Liver (tissue), 9 donors: ENCODE results near the gene SORL1. TPM values are rescaled to one million over a fixed set of nuclear protein-coding genes. Genes with fewer than 3 reads are reported as not detected.

ENCODE experiments used
- DNase-seq: peaks from one replicate; pipeline ENCODE4 v3.0.0-alpha.2; 2017; ENCODE audit warnings: low spot score
- H3K27ac ChIP-seq, 2 donors: one replicate each; pipeline ENCODE4 v1.7.0; 2013; ENCODE audit warnings: inconsistent platforms in 2 of 2, low read length in 2 of 2, control low read depth in 1 of 2, low read depth in 1 of 2, mild to moderate bottlenecking in 1 of 2
- H3K27me3 ChIP-seq, 4 donors: one replicate each; pipeline versions ENCODE4 v1.6.1 to v1.7.0; 2013; ENCODE audit warnings: low read length in 3 of 4, inconsistent platforms in 1 of 4, mild to moderate bottlenecking in 1 of 4, moderate library complexity in 1 of 4; ENCODE audit not compliant: control insufficient read depth in 4 of 4, insufficient read depth in 4 of 4
- H3K36me3 ChIP-seq, 4 donors: one replicate each; pipeline versions ENCODE4 v1.6.1 to v1.7.0; 2013; ENCODE audit warnings: low read length in 3 of 4, mild to moderate bottlenecking in 3 of 4, low read depth in 1 of 4, moderate library complexity in 1 of 4; ENCODE audit not compliant: control insufficient read depth in 4 of 4, insufficient read depth in 3 of 4
- H3K4me1 ChIP-seq, 4 donors: one replicate each; pipeline versions ENCODE4 v1.6.1 to v1.7.0; 2013; ENCODE audit warnings: low read length in 3 of 4, mild to moderate bottlenecking in 3 of 4, moderate library complexity in 1 of 4; ENCODE audit not compliant: control insufficient read depth in 4 of 4, insufficient read depth in 4 of 4
- H3K4me3 ChIP-seq, 3 donors: one replicate each; pipeline versions ENCODE4 v1.6.1 to v1.7.0; 2013; ENCODE audit warnings: low read length in 3 of 3, control low read depth in 1 of 3, low read depth in 1 of 3, mild to moderate bottlenecking in 1 of 3
- H3K9ac ChIP-seq, 2 donors: one replicate each; pipeline ENCODE4 v1.7.0; 2013; ENCODE audit warnings: low read length in 2 of 2, mild to moderate bottlenecking in 2 of 2, moderate library complexity in 2 of 2, control low read depth in 1 of 2, low read depth in 1 of 2
- H3K9me3 ChIP-seq, 4 donors: one replicate each; pipeline versions ENCODE4 v1.6.1 to v1.7.0; 2013; ENCODE audit warnings: low read length in 3 of 4; ENCODE audit not compliant: control insufficient read depth in 4 of 4
- EGR1 ChIP-seq, 2 donors: IDR thresholded peaks; 2 replicates each; pipeline ENCODE4 v1.6.1; 2016 to 2018; ENCODE audit warnings: antibody characterized with exemption in 2 of 2, low read depth in 2 of 2
- FOXA1 ChIP-seq: IDR thresholded peaks from 2 replicates; pipeline ENCODE4 v1.6.1; 2016; ENCODE audit warnings: antibody characterized with exemption
- FOXA2 ChIP-seq: IDR thresholded peaks from 2 replicates; pipeline ENCODE4 v1.6.1; 2016; ENCODE audit warnings: antibody characterized with exemption
- GABPA ChIP-seq, 2 donors: IDR thresholded peaks in 1 of 2; conservative IDR thresholded peaks in 1 of 2; 2 replicates each; pipeline ENCODE4 v1.6.1; 2016; ENCODE audit warnings: antibody characterized with exemption in 2 of 2, mild to moderate bottlenecking in 1 of 2, moderate library complexity in 1 of 2
- HNF4A ChIP-seq, 2 donors: conservative IDR thresholded peaks; 2 replicates each; pipeline ENCODE4 v1.6.1; 2016; ENCODE audit warnings: antibody characterized with exemption in 2 of 2, mild to moderate bottlenecking in 2 of 2
- HNF4G ChIP-seq: IDR thresholded peaks from 2 replicates; pipeline ENCODE4 v1.6.1; 2016; ENCODE audit warnings: antibody characterized with exemption
- JUND ChIP-seq, 2 donors: IDR thresholded peaks; 2 replicates each; pipeline ENCODE4 v1.6.1; 2016; ENCODE audit warnings: antibody characterized with exemption in 2 of 2
- MAX ChIP-seq: IDR thresholded peaks from 2 replicates; pipeline ENCODE4 v1.6.1; 2016; ENCODE audit warnings: antibody characterized with exemption
- NR2F2 ChIP-seq: IDR thresholded peaks from 2 replicates; pipeline ENCODE4 v1.6.1; 2016; ENCODE audit warnings: antibody characterized with exemption
- RAD21 ChIP-seq, 2 donors: IDR thresholded peaks; 2 replicates each; pipeline ENCODE4 v1.6.1; 2016; ENCODE audit warnings: antibody characterized with exemption in 2 of 2, mild to moderate bottlenecking in 2 of 2
- RXRA ChIP-seq, 2 donors: IDR thresholded peaks; 2 replicates each; pipeline ENCODE4 v1.6.1; 2017 to 2018; ENCODE audit warnings: antibody characterized with exemption in 2 of 2, mild to moderate bottlenecking in 1 of 2
- SP1 ChIP-seq: IDR thresholded peaks from 2 replicates; pipeline ENCODE4 v1.6.1; 2018; ENCODE audit warnings: antibody characterized with exemption, mild to moderate bottlenecking
- TAF1 ChIP-seq: conservative IDR thresholded peaks from 2 replicates; pipeline ENCODE4 v1.6.1; 2016; ENCODE audit warnings: antibody characterized with exemption, mild to moderate bottlenecking
- YY1 ChIP-seq: IDR thresholded peaks from 2 replicates; pipeline ENCODE4 v1.6.1; 2016; ENCODE audit warnings: antibody characterized with exemption, mild to moderate bottlenecking
- WGBS: extraction: QIAGEN DNeasy Blood & Tissue Kit; methylation state at CpG from one replicate; pipeline ENCODE4 v1.1.7; 2013; 5-methylcytosine and 5-hydroxymethylcytosine counted together
- polyA plus RNA-seq, 2 donors: library from polyadenylated mRNA; stranded (reverse) in 1 of 2; unstranded in 1 of 2; fragments of 200-250 nt in 1 of 2; fragments of >200 nt in 1 of 2; fragmentation: Nextera tagmentation in 1 of 2; extraction: Ambion mirVana in 1 of 2; gene quantifications; one replicate each; pipeline versions ENCODE4 v1.2.1 to v1.2.3, GENCODE V29; 2013 to 2015
- total RNA-seq, 2 donors: library from RNA; depleted of rRNA; stranded (reverse); fragments of >200 nt; gene quantifications; one replicate each; pipeline ENCODE4 v1.2.3, GENCODE V29; 2014
- TF ChIP-seq, protein P1 (sequence below): IDR thresholded peaks from 2 replicates; pipeline ENCODE4 v1.6.1; 2016; ENCODE audit warnings: antibody characterized with exemption
- TF ChIP-seq, protein P2 (sequence below): IDR thresholded peaks from 2 replicates; pipeline ENCODE4 v1.6.1; 2016; ENCODE audit warnings: antibody characterized with exemption
- TF ChIP-seq, protein P3 (sequence below): fragments of 150-350 bp; IDR thresholded peaks from 2 replicates; pipeline ENCODE4 v1.5.1; 2017; ENCODE audit warnings: improper control_type of control experiment, low read depth, low read length; ENCODE audit not compliant: missing input control
- TF ChIP-seq, protein P4 (sequence below): IDR thresholded peaks from 2 replicates; pipeline ENCODE4 v1.6.1; 2016; ENCODE audit warnings: antibody characterized with exemption, mild to moderate bottlenecking
- donor health status: healthy.
- donor health status: healthy.
- donor health status: healthy.
- donor health status: healthy.
- donor health status: healthy.

SORL1 gene
- total and polyA plus RNA-seq, 4 donors = 14.6 to 124 (median 25.4) TPM

DNA sequence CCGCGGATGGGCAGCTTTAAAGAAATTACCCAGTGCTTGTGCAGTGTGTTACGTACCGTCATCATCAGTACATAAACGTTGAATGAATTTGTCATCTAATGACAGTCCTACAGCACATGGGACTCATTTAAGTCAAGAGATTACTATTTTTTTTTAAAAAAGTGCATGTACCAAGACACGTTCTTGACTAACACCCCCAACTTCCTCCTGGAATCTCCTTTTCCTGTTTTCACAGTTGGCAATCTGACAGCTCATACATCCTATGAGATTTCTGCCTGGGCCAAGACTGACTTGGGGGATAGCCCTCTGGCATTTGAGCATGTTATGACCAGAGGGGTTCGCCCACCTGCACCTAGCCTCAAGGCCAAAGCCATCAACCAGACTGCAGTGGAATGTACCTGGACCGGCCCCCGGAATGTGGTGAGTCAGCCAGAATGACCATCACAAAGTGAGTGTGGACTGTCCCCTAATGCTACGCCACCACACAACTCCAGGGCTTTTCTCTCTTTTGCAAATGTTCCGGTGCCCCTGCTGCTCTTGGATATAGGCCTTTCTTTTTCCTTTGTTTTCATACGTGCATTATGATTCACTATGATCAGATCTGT is 162.6 kb downstream of the SORL1 start:
- Histone ChIP-seq H3K4me1 (no peaks in the 10 kb centered on the region), H3K36me3 (peaks cover 13 to 94% (median 93%) of the 10 kb centered on the region in 4 donors), H3K9ac (no peak overlapping the region), H3K27me3 (no peaks in the 10 kb centered on the region), H3K4me3 (no peak overlapping the region), H3K9me3 (no peaks in the 10 kb centered on the region), H3K27ac (no peak overlapping the region)
- 89% methylated on average over 12 of the region's 12 CpGs for WGBS
- DNase-seq = no peak
- TF ChIP-seq, protein P1, sequence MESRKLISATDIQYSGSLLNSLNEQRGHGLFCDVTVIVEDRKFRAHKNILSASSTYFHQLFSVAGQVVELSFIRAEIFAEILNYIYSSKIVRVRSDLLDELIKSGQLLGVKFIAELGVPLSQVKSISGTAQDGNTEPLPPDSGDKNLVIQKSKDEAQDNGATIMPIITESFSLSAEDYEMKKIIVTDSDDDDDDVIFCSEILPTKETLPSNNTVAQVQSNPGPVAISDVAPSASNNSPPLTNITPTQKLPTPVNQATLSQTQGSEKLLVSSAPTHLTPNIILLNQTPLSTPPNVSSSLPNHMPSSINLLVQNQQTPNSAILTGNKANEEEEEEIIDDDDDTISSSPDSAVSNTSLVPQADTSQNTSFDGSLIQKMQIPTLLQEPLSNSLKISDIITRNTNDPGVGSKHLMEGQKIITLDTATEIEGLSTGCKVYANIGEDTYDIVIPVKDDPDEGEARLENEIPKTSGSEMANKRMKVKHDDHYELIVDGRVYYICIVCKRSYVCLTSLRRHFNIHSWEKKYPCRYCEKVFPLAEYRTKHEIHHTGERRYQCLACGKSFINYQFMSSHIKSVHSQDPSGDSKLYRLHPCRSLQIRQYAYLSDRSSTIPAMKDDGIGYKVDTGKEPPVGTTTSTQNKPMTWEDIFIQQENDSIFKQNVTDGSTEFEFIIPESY = no peak
- TF ChIP-seq, protein P2, sequence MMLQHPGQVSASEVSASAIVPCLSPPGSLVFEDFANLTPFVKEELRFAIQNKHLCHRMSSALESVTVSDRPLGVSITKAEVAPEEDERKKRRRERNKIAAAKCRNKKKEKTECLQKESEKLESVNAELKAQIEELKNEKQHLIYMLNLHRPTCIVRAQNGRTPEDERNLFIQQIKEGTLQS = no peak
- TF ChIP-seq, protein P3, sequence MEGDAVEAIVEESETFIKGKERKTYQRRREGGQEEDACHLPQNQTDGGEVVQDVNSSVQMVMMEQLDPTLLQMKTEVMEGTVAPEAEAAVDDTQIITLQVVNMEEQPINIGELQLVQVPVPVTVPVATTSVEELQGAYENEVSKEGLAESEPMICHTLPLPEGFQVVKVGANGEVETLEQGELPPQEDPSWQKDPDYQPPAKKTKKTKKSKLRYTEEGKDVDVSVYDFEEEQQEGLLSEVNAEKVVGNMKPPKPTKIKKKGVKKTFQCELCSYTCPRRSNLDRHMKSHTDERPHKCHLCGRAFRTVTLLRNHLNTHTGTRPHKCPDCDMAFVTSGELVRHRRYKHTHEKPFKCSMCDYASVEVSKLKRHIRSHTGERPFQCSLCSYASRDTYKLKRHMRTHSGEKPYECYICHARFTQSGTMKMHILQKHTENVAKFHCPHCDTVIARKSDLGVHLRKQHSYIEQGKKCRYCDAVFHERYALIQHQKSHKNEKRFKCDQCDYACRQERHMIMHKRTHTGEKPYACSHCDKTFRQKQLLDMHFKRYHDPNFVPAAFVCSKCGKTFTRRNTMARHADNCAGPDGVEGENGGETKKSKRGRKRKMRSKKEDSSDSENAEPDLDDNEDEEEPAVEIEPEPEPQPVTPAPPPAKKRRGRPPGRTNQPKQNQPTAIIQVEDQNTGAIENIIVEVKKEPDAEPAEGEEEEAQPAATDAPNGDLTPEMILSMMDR = no peak
- TF ChIP-seq FOXA1 (no peak), RAD21 (IDR thresholded peaks at IDR 0.05) (no peak)

GRCh38 chr11:121615501-121615900 is 163.4 kb downstream of the SORL1 start:
- peaks cover 16 to 94% (median 93%) of the 10 kb centered on the region in 4 donors for H3K36me3 ChIP-seq
- H3K9me3 ChIP-seq = no peaks in the 10 kb centered on the region

More at GRCh38 chr11:121615501-121615900, 163.4 kb downstream of the SORL1 start:
- H3K27ac ChIP-seq = no peak overlapping the region
- no peaks in the 10 kb centered on the region for H3K27me3 ChIP-seq
- no peak overlapping the region for H3K4me3 ChIP-seq
- DNase-seq = no peak
- H3K4me1 ChIP-seq = no peaks in the 10 kb centered on the region
- WGBS = 94% methylated on average over 3 of the region's 3 CpGs
- TF ChIP-seq, protein P3 = no peak
- TF ChIP-seq NR2F2 (no peak), RXRA (IDR thresholded peaks at IDR 0.05) (no peak), HNF4A (conservative IDR thresholded peaks at IDR 0.05) (no peak), GABPA (IDR thresholded peaks at IDR 0.05 in 1 of 2, conservative IDR thresholded peaks at IDR 0.05 in 1 of 2) (no peak), YY1 (no peak), FOXA1 (no peak), FOXA2 (no peak), MAX (no peak), SP1 (no peak), TAF1 (no peak), JUND (IDR thresholded peaks at IDR 0.05) (no peak), HNF4G (no peak), RAD21 (IDR thresholded peaks at IDR 0.05) (no peak), EGR1 (IDR thresholded peaks at IDR 0.05; ENCODE audit: low read depth in 2 of 2) (no peak)
- TF ChIP-seq, protein P2 = no peak
- TF ChIP-seq, protein P1 = no peak
- TF ChIP-seq, protein P4, sequence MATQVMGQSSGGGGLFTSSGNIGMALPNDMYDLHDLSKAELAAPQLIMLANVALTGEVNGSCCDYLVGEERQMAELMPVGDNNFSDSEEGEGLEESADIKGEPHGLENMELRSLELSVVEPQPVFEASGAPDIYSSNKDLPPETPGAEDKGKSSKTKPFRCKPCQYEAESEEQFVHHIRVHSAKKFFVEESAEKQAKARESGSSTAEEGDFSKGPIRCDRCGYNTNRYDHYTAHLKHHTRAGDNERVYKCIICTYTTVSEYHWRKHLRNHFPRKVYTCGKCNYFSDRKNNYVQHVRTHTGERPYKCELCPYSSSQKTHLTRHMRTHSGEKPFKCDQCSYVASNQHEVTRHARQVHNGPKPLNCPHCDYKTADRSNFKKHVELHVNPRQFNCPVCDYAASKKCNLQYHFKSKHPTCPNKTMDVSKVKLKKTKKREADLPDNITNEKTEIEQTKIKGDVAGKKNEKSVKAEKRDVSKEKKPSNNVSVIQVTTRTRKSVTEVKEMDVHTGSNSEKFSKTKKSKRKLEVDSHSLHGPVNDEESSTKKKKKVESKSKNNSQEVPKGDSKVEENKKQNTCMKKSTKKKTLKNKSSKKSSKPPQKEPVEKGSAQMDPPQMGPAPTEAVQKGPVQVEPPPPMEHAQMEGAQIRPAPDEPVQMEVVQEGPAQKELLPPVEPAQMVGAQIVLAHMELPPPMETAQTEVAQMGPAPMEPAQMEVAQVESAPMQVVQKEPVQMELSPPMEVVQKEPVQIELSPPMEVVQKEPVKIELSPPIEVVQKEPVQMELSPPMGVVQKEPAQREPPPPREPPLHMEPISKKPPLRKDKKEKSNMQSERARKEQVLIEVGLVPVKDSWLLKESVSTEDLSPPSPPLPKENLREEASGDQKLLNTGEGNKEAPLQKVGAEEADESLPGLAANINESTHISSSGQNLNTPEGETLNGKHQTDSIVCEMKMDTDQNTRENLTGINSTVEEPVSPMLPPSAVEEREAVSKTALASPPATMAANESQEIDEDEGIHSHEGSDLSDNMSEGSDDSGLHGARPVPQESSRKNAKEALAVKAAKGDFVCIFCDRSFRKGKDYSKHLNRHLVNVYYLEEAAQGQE = no peak
- H3K9ac ChIP-seq = no peak overlapping the region
